HepG2 (cell line): ENCODE measurements around the gene ALDH3B1. TPM values are rescaled to one million over a fixed set of nuclear protein-coding genes. Genes with fewer than 3 reads are reported as not detected.
"Not testable (repeated sequence)": the region's sequence is repeated elsewhere in the genome, so short reads cannot be mapped to it uniquely, and the experiment has no call there.

Experiments used
- ATAC-seq: fragments of 200-7000 bp; cut with Tn5 transposase; 3 replicates; pipeline ENCODE4 v1.9.1; 2020; ENCODE audit warnings: mild to moderate bottlenecking, moderate library complexity
- BruUV-seq: library from RNA; stranded (reverse); fragments of 400-500 nt; replicated peaks from 2 replicates; lab custom pipeline; 2021; lab: Mats Ljungman, UMichigan
- CTCF ChIA-PET: fragments of 300-600 bp; formaldehyde crosslinking; extraction: SDS; loops from one replicate; lab custom pipeline; 2021; ENCODE audit warnings: low total read pairs, inconsistent platforms, low intra/inter-chr PET ratio; lab: Yijun Ruan, JAX
- POLR2A ChIA-PET: fragments of 350-600 bp; sonication (Branson Sonifier 250); formaldehyde crosslinking; loops from one replicate; lab custom pipeline; 2020; ENCODE audit warnings: antibody characterized with exemption, inconsistent platforms; lab: Yijun Ruan, JAX
- DNase-seq: peaks from one replicate; pipeline ENCODE4 v3.0.0-alpha.2; 2015; ENCODE audit warnings: low spot score
- FAIRE-seq: peaks from 3 replicates; lab custom pipeline; 2011; peaks lifted over from hg19 to GRCh38; lab: Jason Lieb, UNC
- H2AFZ ChIP-seq: one replicate; pipeline ENCODE4 v1.6.1; 2011; ENCODE audit warnings: low read length, inconsistent platforms
- H3K27ac ChIP-seq: fragments of 300-600 bp; 3 replicates; pipeline ENCODE4 v1.8.0; 2011; ENCODE audit warnings: mixed run types, mild to moderate bottlenecking, mixed read lengths, low read length, inconsistent platforms; ENCODE audit not compliant: insufficient read depth; ENCODE audit errors: extremely low read length
- H3K27me3 ChIP-seq, 2 experiments: fragments of 200-600 bp in 1 of 2; 2 replicates in 1 of 2; 3 replicates in 1 of 2; pipeline versions ENCODE4 v1.6.0 to v1.8.0; 2011; ENCODE audit warnings: low read length in 2 of 2, mild to moderate bottlenecking in 2 of 2, moderate library complexity in 2 of 2, inconsistent platforms in 1 of 2; ENCODE audit not compliant: insufficient read depth in 2 of 2, control insufficient read depth in 1 of 2
- H3K36me3 ChIP-seq, 2 experiments: fragments of 200-600 bp in 1 of 2; replicated peaks in 1 of 2; 2 replicates in 1 of 2; 3 replicates in 1 of 2; pipeline versions ENCODE4 v1.5.1 to v1.8.0; 2011; ENCODE audit warnings: low read length in 2 of 2, inconsistent platforms in 1 of 2; ENCODE audit not compliant: insufficient read depth in 2 of 2, control insufficient read depth in 1 of 2
- H3K4me1 ChIP-seq: 2 replicates; pipeline ENCODE4 v1.5.1; 2012; ENCODE audit warnings: low read length, inconsistent platforms; ENCODE audit not compliant: insufficient read depth
- H3K4me2 ChIP-seq: 2 replicates; pipeline ENCODE4 v1.6.0; 2011; ENCODE audit warnings: low read depth, low read length, inconsistent platforms
- H3K4me3 ChIP-seq, 3 experiments: fragments of 200-600 bp in 1 of 3; sonication (generic), shearing (Covaris generic) in 1 of 3; replicated peaks in 1 of 3; 2 replicates each; pipeline ENCODE4 v1.5.1; 2011 to 2016; ENCODE audit warnings: low read length in 3 of 3, inconsistent platforms in 2 of 3, low read depth in 2 of 3, mild to moderate bottlenecking in 2 of 3, control low read depth in 1 of 3, mixed read lengths in 1 of 3; ENCODE audit not compliant: insufficient read depth in 1 of 3
- H3K79me2 ChIP-seq: one replicate; pipeline ENCODE4 v1.6.1; 2011; ENCODE audit warnings: low read length, inconsistent platforms; ENCODE audit not compliant: insufficient read depth
- H3K9ac ChIP-seq: 2 replicates; pipeline ENCODE4 v1.6.0; 2011; ENCODE audit warnings: mild to moderate bottlenecking, low read depth, low read length, inconsistent platforms; ENCODE audit not compliant: insufficient read depth
- H3K9me3 ChIP-seq: 2 replicates; pipeline ENCODE4 v1.5.1; 2012; ENCODE audit warnings: mild to moderate bottlenecking, low read length
- H4K20me1 ChIP-seq: 2 replicates; pipeline ENCODE4 v1.6.0; 2011; ENCODE audit warnings: inconsistent platforms, mild to moderate bottlenecking, low read length, moderate library complexity; ENCODE audit not compliant: insufficient read depth
- CHCHD3 ChIP-seq: sonication (generic); formaldehyde crosslinking; IDR thresholded peaks from 2 replicates; pipeline ENCODE4 v1.8.0; 2022; ENCODE audit warnings: mild to moderate bottlenecking, missing genetic modification reagents, moderate library complexity
- MZF1 ChIP-seq: sonication (generic); formaldehyde crosslinking; IDR thresholded peaks from 2 replicates; pipeline ENCODE4 v1.8.1; 2023; ENCODE audit warnings: mild to moderate bottlenecking, missing genetic modification reagents, borderline replicate concordance
- SOX13 ChIP-seq, 3 experiments: fragments of 450-650 bp in 1 of 3; sonication (generic) in 1 of 3; formaldehyde crosslinking in 1 of 3; IDR thresholded peaks in 2 of 3; conservative IDR thresholded peaks in 1 of 3; 2 replicates each; pipeline versions ENCODE4 v1.5.0 to v1.6.1; 2016 to 2020; ENCODE audit warnings: antibody characterized with exemption in 1 of 3, mild to moderate bottlenecking in 1 of 3, missing compliant biosample characterization in 1 of 3, missing genetic modification reagents in 1 of 3, moderate library complexity in 1 of 3
- U2AF2 ChIP-seq: fragments of 200-400 bp; formaldehyde crosslinking; IDR thresholded peaks from 2 replicates; pipeline ENCODE4 v1.6.1; 2017; ENCODE audit warnings: low read depth, mild to moderate bottlenecking, low read length
- ZNF33B ChIP-seq: sonication (generic); formaldehyde crosslinking; IDR thresholded peaks from 2 replicates; pipeline ENCODE4 v1.5.1; 2020; ENCODE audit warnings: mild to moderate bottlenecking, missing genetic modification reagents
- WGBS: methylation state at CpG from one replicate; pipeline ENCODE4 v1.1.6; 2017; ENCODE audit warnings: low lambda C conversion rate; 5-methylcytosine and 5-hydroxymethylcytosine counted together
- in situ Hi-C: cut with HindIII; loops from 2 replicates; pipeline ENCODE4 v1.10.0; 2017; ENCODE audit warnings: low pct_unique_long_range_greater_than_20kb; ENCODE audit not compliant: extremely low pct_ligation_motif_present
- intact Hi-C: fragments of 100-400 bp; cut with micrococcal nuclease; formaldehyde crosslinking; loops from one replicate; pipeline ENCODE4 v1.10.0; 2022; ENCODE audit not compliant: unreplicated experiment
- polyA plus RNA-seq, 8 experiments: library from polyadenylated mRNA; depleted of rRNA in 3 of 8; stranded (reverse) in 7 of 8; unstranded in 1 of 8; fragments of >200 nt; fragmentation: Illumina TruSeq in 4 of 8; extraction: Trizol in 4 of 8; gene quantifications; 2 replicates each; pipeline versions ENCODE4 v1.2.1 to v1.2.3, GENCODE V29; 2011 to 2016; ENCODE audit warnings: low read depth in 4 of 8, missing spikeins in 1 of 8, mixed read lengths in 1 of 8; ENCODE audit not compliant: insufficient read depth in 1 of 8
- total RNA-seq, 5 experiments: library from RNA; depleted of rRNA; stranded (reverse); fragments of >200 nt; fragmentation: Illumina TruSeq; extraction: Trizol; gene quantifications; 2 replicates each; pipeline ENCODE4 v1.2.3, GENCODE V29; 2016; ENCODE audit warnings: low read depth in 1 of 5
- TF ChIP-seq, protein P1 (sequence below): sonication (generic); formaldehyde crosslinking; IDR thresholded peaks from 2 replicates; pipeline ENCODE4 v1.8.0; 2022; ENCODE audit warnings: missing genetic modification reagents, mild to moderate bottlenecking, moderate library complexity, borderline replicate concordance
- TF ChIP-seq, protein P2 (sequence below): sonication (generic); formaldehyde crosslinking; IDR thresholded peaks from 2 replicates; pipeline ENCODE4 v1.4.0; 2020; ENCODE audit warnings: mild to moderate bottlenecking, missing genetic modification reagents

The ALDH3B1 gene
- total and polyA plus RNA-seq, 2 of the 13 experiments (the other 11 are each of a cell fraction or from before 2014, with no cell fraction given): 4.0 to 6.7 TPM

DNA sequence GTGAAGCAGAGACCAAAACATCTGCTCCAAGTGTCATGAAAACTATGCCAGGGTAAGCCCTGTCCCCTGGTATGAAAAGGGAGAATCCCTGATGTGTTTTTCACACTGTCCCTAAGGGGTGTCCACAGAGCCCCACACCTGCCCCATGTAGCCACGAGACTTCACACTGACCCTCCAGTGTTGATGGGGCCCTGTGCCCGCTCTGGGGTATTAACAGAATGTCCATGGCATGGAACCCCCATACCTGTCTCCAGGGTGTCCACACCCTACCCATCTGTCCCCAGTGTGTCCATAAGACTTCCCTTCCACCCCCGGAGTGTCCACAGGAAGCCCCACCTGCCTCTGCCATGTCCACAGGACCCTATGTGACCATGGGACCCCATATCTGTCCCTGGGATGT is 15.0 kb upstream of the ALDH3B1 start:
- H3K9ac ChIP-seq, BruUV-seq, H3K36me3 ChIP-seq, in situ Hi-C loops, H3K27me3 ChIP-seq, CTCF ChIA-PET, DNase-seq, ATAC-seq, intact Hi-C loops, POLR2A ChIA-PET, H3K79me2 ChIP-seq, H3K27ac ChIP-seq, H3K9me3 ChIP-seq, H2AFZ ChIP-seq, H4K20me1 ChIP-seq, H3K4me2 ChIP-seq, H3K4me3 ChIP-seq, FAIRE-seq, H3K4me1 ChIP-seq: not testable (repeated sequence)
- WGBS: 100% methylated on average over 1 of the region's 3 CpGs

DNA sequence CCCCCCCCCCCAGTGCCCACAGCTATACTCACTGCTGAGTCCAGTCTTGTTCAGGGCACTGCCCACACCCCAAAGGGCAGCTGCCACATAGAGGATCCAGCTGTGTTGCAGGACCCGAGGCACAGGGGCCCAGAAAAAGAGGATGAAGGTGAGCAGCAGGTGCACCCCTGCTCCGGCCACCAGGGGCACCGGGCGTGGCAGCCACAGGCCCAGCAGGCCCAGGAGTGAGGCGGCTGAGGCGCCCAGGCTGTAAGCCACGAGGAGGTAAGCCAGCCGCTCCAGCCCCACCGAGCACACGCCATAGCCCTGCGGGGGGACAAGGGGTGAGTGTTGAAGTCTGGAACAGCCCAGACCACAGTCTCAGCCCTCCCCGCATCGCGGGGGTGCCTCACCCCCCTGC is 14.5 kb upstream of the ALDH3B1 start:
- H3K4me1 ChIP-seq, CTCF ChIA-PET, POLR2A ChIA-PET, FAIRE-seq, H3K9ac ChIP-seq, BruUV-seq, H3K4me2 ChIP-seq, H3K27ac ChIP-seq, H2AFZ ChIP-seq, intact Hi-C loops, DNase-seq, H3K79me2 ChIP-seq, H4K20me1 ChIP-seq, H3K36me3 ChIP-seq, ATAC-seq, H3K4me3 ChIP-seq, H3K27me3 ChIP-seq, H3K9me3 ChIP-seq, in situ Hi-C loops: not testable (repeated sequence)
- no CpG with 5 or more reads among the region's 14 CpGs for WGBS

DNA sequence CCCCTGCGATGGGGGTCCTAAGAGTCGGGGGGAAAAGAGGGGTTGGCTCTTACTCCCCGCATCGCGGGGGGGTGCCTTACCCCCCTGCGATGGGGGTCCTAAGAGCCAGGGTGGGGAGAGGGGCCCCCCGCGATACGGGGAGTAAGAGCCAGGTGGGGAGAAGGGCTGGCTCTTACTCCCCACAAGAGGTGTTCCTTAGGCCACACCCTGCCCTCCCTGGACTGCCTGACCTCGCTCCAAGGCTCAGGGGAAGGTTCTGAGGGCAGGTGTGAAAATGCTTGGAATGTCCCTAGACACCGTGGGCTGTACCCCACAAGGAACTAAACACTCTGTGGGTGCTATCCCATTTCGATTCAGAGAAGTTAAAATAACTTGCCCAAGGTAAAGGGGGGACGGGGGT is 14.1 kb upstream of the ALDH3B1 start:
- no peaks in the 10 kb centered on the region for H3K9me3 ChIP-seq
- FAIRE-seq (no peak), DNase-seq (no peak), ATAC-seq (no peak)
- TF ChIP-seq CHCHD3 (CRISPR knock-in tag) (no peak), MZF1 (CRISPR knock-in tag) (no peak), ZNF33B (CRISPR knock-in tag) (no peak), SOX13 (IDR thresholded peaks at IDR 0.05) (no peak), SOX13 (CRISPR knock-in tag; conservative IDR thresholded peaks at IDR 0.05 in 1 of 2, IDR thresholded peaks at IDR 0.05 in 1 of 2) (no peak), U2AF2 (no peak)
- TF ChIP-seq, protein P1, sequence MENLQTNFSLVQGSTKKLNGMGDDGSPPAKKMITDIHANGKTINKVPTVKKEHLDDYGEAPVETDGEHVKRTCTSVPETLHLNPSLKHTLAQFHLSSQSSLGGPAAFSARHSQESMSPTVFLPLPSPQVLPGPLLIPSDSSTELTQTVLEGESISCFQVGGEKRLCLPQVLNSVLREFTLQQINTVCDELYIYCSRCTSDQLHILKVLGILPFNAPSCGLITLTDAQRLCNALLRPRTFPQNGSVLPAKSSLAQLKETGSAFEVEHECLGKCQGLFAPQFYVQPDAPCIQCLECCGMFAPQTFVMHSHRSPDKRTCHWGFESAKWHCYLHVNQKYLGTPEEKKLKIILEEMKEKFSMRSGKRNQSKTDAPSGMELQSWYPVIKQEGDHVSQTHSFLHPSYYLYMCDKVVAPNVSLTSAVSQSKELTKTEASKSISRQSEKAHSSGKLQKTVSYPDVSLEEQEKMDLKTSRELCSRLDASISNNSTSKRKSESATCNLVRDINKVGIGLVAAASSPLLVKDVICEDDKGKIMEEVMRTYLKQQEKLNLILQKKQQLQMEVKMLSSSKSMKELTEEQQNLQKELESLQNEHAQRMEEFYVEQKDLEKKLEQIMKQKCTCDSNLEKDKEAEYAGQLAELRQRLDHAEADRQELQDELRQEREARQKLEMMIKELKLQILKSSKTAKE: no peak
- TF ChIP-seq, protein P2, sequence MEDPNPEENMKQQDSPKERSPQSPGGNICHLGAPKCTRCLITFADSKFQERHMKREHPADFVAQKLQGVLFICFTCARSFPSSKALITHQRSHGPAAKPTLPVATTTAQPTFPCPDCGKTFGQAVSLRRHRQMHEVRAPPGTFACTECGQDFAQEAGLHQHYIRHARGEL (CRISPR knock-in tag): no peak
- WGBS: 92% methylated on average over 13 of the region's 13 CpGs
- no peaks in the 10 kb centered on the region for H3K79me2 ChIP-seq
- H3K4me3 ChIP-seq: no peak overlapping the region
- H3K27ac ChIP-seq: no peak overlapping the region
- no peaks in the 10 kb centered on the region for H3K36me3 ChIP-seq
- ChIA-PET CTCF (no interaction called here), POLR2A (no interaction called here)
- in situ Hi-C loops: no loop called here
- no TSS peak for BruUV-seq
- no peak overlapping the region for H2AFZ ChIP-seq
- intact Hi-C loops: no loop called here
- no peaks in the 10 kb centered on the region for H3K27me3 ChIP-seq
- H3K9ac ChIP-seq: no peak overlapping the region
- H3K4me1 ChIP-seq: no peaks in the 10 kb centered on the region
- H4K20me1 ChIP-seq: no peaks in the 10 kb centered on the region
- H3K4me2 ChIP-seq: no peak overlapping the region
